Calu3 (cell line): ENCODE data around the gene ZNF804B. TPM values are rescaled to one million over a fixed set of nuclear protein-coding genes. Genes with fewer than 3 reads are reported as not detected.

Experiments used
- BruUV-seq: library from RNA; stranded (reverse); fragments of 400-500 nt; replicated peaks from 2 replicates; lab custom pipeline; 2021; lab: Mats Ljungman, UMichigan
- CTCF ChIA-PET: fragments of 300-600 bp; sonication (Branson Sonifier 250); formaldehyde crosslinking; loops from one replicate; lab custom pipeline; 2022; ENCODE audit warnings: antibody characterized with exemption; lab: Charles Lee
- DNase-seq: peaks from one replicate; pipeline ENCODE4 v3.0.0; 2022
- H3K27ac Mint-ChIP-seq: one replicate; pipeline ENCODE4 v1.8.0; 2022; ENCODE audit warnings: mixed read lengths; ENCODE audit not compliant: unreplicated experiment
- H3K27me3 Mint-ChIP-seq: one replicate; pipeline ENCODE4 v1.8.0; 2022; ENCODE audit warnings: mixed read lengths; ENCODE audit not compliant: unreplicated experiment
- H3K36me3 Mint-ChIP-seq: one replicate; pipeline ENCODE4 v1.8.0; 2022; ENCODE audit warnings: mild to moderate bottlenecking, moderate library complexity, mixed read lengths; ENCODE audit not compliant: insufficient read depth, unreplicated experiment
- H3K4me1 Mint-ChIP-seq: one replicate; pipeline ENCODE4 v1.8.0; 2022; ENCODE audit warnings: mild to moderate bottlenecking, low read depth, mixed read lengths; ENCODE audit not compliant: unreplicated experiment
- H3K4me3 Mint-ChIP-seq: one replicate; pipeline ENCODE4 v1.8.0; 2022; ENCODE audit warnings: mild to moderate bottlenecking, low read depth, moderate library complexity, mixed read lengths; ENCODE audit not compliant: unreplicated experiment
- H3K9me3 Mint-ChIP-seq: one replicate; pipeline ENCODE4 v1.8.0; 2022; ENCODE audit warnings: low read depth, mixed read lengths; ENCODE audit not compliant: unreplicated experiment
- CTCF ChIP-seq: fragments of 200-600 bp; IDR thresholded peaks from one replicate; pipeline ENCODE4 v1.8.0; 2022; ENCODE audit warnings: antibody characterized with exemption; ENCODE audit not compliant: unreplicated experiment
- intact Hi-C: fragments of 100-400 bp; cut with micrococcal nuclease; formaldehyde crosslinking; loops from one replicate; pipeline ENCODE4 v1.10.0; 2022; ENCODE audit not compliant: unreplicated experiment
- total RNA-seq: library from RNA; stranded (reverse); gene quantifications from 2 replicates; pipeline ENCODE4 v1.2.3, GENCODE V29; 2022

ZNF804B gene
- total RNA-seq, 1 experiment from 2014 or later, result not detected

- H3K9me3 Mint-ChIP-seq, result no peaks in the 10 kb centered on the region
- CTCF ChIA-PET, result no interaction called here
- no peaks in the 10 kb centered on the region for H3K4me1 Mint-ChIP-seq
- no peak overlapping the region for H3K27ac Mint-ChIP-seq
- H3K36me3 Mint-ChIP-seq, result no peaks in the 10 kb centered on the region
- DNase-seq, result no peak
- no peaks in the 10 kb centered on the region for H3K27me3 Mint-ChIP-seq
- BruUV-seq, result no TSS peak
- TF ChIP-seq CTCF, result no peak
- H3K4me3 Mint-ChIP-seq, result no peak overlapping the region
- intact Hi-C loops, result no loop called here
Observed at GRCh38 chr7:89385411-89385810, 625.9 kb downstream of the ZNF804B start.

Other genes with a start within 250 kb of the ZNF804B start
- gene TEX47, start 36.0 kb downstream of the ZNF804B start, total RNA-seq, result not detected in 2 replicates